GM18909 (cell line): ENCODE data around the gene ANK2.

Experiments
- ATAC-seq: cut with Tn5 transposase; IDR thresholded peaks from one replicate; pipeline ENCODE4 v1.9.1; 2021; ENCODE audit warnings: mild to moderate bottlenecking; ENCODE audit not compliant: unreplicated experiment, poor library complexity

Gene ANK2

GRCh38 chr4:113086172-113086695, 36.8 kb downstream of the ANK2 start:
- ATAC-seq: no peak

DNA sequence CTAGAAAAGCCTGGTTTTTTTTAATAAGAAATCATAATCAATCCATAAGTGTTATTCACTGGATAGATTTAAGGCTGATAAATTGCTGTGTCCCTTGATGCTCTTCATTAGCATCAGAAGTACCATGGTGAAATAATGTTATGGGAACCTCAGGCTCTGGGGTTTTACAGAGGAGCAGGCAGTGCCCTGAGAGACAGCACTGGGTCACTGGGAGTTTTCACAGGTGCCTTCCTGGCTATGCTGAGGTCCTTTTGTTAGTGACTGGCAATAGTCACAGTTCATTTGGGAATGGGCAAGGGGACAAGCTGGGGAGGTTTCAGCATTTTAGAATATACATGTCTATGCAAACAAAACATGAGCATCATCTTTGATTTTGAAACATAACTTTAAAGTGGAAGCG, 38.6 kb downstream of the ANK2 start:
- no peak for ATAC-seq

- ATAC-seq: no peak
Measured at GRCh38 chr4:113090954-113091353, 41.5 kb downstream of the ANK2 start.

GRCh38 chr4:113094331-113094730, 44.9 kb downstream of the ANK2 start:
- no peak for ATAC-seq

- ATAC-seq: peak; percentile 46
Measured at GRCh38 chr4:113094802-113095201, 45.3 kb downstream of the ANK2 start.

DNA sequence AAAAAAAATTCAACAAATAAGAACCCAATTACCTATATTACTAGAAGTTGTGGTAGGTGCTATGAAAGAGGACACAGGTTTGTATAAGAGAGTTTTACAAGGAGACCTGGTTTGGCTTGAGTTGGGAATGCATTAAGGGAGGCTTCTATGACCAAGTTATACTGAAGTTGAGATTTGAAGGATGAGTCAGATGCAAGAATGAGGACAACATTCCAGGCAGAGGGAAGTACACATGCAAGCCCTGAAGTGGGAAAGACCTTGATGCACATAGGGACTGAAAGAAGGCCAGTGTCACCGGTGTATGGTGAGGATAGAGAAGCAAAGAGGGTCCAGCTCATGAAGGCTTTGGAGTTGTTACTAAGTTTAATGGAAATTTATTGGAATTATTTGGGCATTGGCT, 52.2 kb downstream of the ANK2 start:
- ATAC-seq: no peak

DNA sequence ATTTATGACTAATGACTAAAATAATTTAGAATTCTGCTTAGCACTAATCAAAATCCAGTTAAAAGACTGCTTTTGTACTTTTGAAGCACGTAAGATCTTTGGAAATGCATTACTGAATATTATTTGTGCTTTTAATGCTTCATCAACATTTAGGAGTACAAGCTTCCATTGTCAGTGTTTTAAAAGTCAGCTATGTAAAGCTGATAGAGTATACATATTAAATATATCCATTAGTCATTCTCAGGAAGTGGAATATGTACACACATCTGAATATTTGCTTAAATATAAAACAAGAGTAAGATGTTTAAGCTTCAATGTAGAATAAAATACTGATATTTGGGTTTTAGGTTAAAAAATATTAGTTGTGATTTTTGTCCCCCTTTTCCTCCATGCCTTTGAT, 54.1 kb downstream of the ANK2 start:
- no peak for ATAC-seq

GRCh38 chr4:113106108-113106507, 56.7 kb downstream of the ANK2 start:
- ATAC-seq: no peak

GRCh38 chr4:113109106-113109718, 59.8 kb downstream of the ANK2 start:
- no peak for ATAC-seq

DNA sequence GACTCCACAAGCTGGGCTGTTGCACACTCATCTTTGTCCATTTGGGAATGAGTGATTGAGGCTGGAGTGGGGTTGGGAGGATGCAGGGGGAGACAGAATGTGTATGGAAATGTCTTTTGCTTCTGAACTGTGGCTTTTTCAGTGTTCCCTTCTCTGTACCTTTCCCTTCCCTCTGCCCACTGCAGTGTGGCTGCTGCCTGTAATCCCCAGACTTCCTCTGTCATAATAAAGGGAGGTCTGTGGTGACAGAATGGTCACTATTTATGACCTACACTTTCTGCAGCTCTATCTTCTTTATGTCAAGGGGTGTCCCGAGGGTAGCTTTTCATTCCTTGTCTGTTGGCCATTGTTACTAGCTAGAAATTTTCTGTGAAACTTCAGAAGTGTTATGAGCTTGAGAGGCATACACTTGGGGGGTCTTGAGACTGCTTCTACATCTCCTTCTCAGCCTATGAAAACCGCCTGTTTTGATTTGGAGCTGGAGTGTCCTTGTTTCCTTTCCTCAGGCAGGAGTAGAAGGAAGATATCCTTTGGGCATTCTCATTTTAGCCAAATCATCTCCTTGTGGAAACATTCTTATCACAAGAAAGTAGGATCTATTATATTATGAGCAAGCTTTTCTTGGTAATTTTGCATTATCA, 63.0 kb downstream of the ANK2 start:
- ATAC-seq: no peak

DNA sequence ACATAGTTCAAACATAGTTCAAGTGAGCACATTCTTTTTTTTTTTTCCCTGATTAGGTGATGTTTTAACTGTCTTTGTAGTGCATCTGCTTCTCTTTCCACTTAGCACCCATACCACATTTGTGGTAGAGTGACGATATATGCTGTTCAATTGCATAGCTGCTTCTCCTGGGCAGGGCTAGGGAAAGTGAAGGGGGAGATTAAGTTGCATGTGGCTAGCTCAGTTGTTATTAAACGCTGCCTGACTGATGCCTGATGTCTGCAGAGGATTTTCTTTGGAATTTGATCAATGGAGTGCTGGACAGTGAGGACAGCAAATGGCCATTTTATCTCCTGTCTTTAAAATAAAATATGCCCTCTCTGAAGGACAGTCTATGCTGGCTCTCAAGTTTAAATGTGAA, 63.7 kb downstream of the ANK2 start:
- ATAC-seq: no peak

DNA sequence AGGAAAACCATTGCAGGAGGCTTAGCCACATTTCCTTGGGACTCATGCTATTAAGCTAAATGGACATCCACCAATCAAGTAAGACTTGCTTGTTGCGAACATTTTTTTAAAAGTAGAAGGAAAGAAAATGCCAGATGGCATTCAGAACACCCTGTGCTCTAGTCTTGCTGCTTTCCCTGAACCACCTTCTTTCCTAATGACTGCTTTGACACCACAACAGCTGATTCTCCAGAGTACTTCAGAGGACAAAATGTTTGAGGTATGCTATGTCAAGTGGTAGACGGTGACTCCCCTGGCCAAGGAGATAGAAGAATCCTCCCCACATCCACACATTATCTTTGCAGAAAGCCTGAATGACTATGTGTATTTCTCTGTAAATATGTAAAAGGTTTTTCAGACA, 65.4 kb downstream of the ANK2 start:
- no peak for ATAC-seq

- ATAC-seq: no peak
Measured at GRCh38 chr4:113116414-113117357, 67.2 kb downstream of the ANK2 start.

- ATAC-seq: no peak
Measured at GRCh38 chr4:113117358-113117702, 67.9 kb downstream of the ANK2 start.

DNA sequence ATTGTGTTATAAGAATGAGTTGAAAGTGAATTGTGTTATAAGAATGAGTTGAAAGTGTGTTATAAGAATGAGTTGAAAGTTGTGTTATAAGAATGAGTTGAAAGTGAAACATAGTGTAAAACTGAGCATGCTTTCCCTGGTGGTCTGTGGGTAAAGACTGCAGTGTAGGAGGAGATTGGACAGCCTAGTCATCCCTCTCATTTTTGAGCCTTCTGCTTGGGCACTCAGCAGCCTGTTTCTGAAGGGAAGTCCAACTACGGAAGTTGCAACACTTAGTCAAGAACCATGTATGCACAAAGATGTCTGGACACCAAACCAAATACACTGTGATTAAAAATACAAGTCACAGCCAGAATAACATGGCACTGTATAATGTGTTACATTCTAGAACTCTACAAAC, 72.6 kb downstream of the ANK2 start:
- peak; percentile 51 for ATAC-seq

DNA sequence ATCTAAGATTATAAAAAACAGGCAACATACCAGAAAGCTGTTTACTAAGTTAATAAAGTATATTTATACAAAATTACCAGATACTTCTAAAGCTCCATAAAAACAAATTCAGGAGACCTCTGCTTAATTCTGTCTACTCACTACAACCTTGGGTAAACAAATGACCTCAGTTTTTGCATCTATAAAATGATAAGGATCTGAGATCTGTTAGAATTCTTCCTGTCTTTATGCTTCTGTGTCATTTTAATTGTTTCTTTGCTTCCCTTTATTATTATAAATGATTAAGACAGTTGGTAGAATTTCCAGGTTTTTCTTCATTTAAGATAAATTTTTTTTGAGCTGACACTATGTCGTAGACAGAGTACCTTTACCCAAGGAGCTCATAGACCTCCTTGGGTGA, 76.0 kb downstream of the ANK2 start:
- no peak for ATAC-seq

- ATAC-seq: no peak
Measured at GRCh38 chr4:113131136-113131535, 81.7 kb downstream of the ANK2 start.

GRCh38 chr4:113131621-113132020, 82.2 kb downstream of the ANK2 start:
- ATAC-seq: no peak

- ATAC-seq: peak; percentile 56
Measured at GRCh38 chr4:113141901-113142346, 92.5 kb downstream of the ANK2 start.

DNA sequence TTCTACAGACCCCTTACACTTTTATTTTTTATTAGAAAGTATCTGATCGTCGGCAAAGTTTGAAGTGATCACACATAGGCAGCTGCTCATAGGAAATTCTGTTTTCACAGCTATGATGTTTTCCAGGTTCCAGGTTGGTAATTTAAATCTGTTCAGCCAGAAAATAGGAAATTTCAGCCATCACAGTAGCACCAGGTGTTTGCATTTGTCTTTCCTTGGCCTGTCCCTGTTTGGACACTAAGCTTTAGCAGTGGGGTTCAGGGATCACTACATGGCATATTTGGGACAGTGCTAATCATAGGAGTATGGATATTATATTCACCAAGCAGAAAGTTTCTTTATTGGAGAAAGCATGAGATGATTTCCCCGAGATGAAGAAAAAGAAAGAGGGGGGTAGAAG, 92.9 kb downstream of the ANK2 start:
- ATAC-seq: no peak

DNA sequence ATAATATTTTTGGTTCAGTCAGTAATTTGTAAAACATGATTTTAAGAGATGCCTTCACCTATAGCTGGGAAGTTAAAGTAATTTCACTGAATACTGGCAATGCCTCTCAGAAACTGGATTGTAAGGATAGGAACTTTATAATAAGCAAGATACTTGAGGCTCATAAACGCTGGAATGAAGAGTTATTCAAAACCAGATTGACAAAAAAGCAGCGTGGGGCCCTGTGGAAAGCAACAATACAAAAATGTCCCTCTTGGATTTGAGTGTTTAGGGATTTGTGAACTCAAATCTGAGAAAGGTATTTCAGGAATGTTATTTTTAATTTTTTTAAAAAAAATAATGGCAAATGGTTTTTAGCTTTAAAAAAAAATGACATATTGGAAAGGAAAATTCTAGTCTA, 94.6 kb downstream of the ANK2 start:
- no peak for ATAC-seq
